PC-9 (cell line): ENCODE measurements around the gene RHBDL1.

Experiments
- CTCF ChIP-seq: fragments of 200-600 bp; sonication (generic); conservative IDR thresholded peaks from 2 replicates; pipeline ENCODE4 v1.6.1; 2017; ENCODE audit warnings: mixed run types, antibody characterized with exemption, mild to moderate bottlenecking, moderate library complexity
- EZH2 ChIP-seq: fragments of 200-600 bp; sonication (generic); IDR thresholded peaks from 2 replicates; pipeline ENCODE4 v1.8.0; 2017; ENCODE audit warnings: antibody characterized with exemption, low read depth

GRCh38 chr16:672851-673250 is 2.6 kb upstream of the RHBDL1 start:
- no peak for TF ChIP-seq CTCF
- no peak for TF ChIP-seq EZH2
